Measurements from ENCODE around the gene AP3D1.

Gene AP3D1

GRCh38 chr19:2180881-2181632 is 29.7 kb upstream of the AP3D1 start:
- no peak for DNase-seq

DNA sequence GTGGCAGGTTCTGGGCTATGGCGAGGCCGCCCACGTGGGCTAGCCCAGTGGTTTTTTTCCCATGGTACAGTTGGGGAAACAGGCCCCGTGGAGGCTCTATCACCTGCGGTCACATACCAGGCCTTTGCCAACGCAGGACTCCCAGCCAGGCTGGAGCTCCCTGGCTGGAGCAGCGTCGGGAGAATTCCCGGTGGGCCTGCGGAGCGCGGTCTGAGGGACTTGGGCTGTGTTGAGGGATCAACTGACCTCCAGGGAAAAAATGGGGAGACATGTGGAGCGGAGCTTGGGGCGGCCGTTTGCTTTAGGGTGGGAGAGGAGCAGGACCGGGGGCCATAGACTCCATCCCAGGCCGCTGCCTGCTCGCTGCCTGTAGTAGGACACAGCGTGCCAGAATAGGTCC is 28.7 kb upstream of the AP3D1 start:
- DNase-seq, result no peak

DNA sequence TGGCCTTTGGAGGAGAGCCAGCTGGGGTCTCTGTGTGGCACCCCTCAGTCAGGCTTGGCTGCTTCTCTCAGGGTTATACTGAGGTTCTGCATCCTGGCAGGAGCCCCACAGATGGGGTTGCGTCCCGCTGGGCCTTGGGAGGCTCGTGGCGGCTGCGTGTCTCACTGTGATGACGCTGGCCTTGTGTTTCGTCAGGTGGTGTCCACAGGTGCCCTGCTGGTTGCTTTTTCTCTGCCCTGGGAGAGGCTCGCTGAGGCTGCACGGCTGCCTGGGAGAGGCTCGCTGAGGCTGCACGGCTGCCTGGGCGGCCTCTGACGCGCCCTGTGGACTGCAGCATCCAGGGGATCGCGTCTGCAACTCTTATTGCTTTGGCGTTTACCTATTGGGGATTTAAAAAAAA is 27.7 kb upstream of the AP3D1 start:
- DNase-seq, result no peak

DNA sequence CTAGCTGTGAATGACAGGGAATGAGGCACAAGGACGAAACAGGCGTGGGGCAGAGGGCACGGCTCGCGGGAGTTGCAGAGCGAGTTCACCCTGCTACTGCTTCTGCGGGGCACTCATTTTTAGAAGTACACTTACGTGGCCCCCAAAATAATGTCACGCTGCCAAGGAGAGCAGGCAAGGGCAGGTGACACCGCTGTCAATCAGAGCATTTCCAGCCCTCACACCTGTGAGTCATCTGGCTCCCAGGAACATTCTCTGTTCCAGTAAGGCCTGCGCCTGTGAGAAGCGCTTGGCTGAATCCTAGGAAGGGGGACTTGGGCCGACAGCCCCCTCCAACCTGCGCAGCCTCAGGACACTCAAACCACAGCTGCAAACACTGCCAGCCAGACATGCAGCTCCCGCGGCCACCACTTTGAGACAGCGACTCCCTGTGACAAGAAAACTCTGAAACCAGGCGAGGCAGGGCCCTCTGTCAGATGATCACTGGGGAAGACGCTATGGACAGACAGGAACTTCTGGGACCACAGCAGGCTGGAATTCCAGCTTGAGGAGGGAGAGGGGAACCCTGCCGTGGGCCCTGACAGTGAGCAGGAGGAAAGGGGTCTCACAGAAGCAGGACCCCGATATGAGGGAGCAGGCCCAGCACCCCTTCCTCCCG is 25.1 kb upstream of the AP3D1 start:
- no peak for DNase-seq

- no peak for DNase-seq
Measured at GRCh38 chr19:2175742-2176141, 24.4 kb upstream of the AP3D1 start.

- DNase-seq, result no peak
Measured at GRCh38 chr19:2173767-2174577, 22.6 kb upstream of the AP3D1 start.

- DNase-seq, result no peak
Measured at GRCh38 chr19:2173388-2173766, 22.0 kb upstream of the AP3D1 start.

DNA sequence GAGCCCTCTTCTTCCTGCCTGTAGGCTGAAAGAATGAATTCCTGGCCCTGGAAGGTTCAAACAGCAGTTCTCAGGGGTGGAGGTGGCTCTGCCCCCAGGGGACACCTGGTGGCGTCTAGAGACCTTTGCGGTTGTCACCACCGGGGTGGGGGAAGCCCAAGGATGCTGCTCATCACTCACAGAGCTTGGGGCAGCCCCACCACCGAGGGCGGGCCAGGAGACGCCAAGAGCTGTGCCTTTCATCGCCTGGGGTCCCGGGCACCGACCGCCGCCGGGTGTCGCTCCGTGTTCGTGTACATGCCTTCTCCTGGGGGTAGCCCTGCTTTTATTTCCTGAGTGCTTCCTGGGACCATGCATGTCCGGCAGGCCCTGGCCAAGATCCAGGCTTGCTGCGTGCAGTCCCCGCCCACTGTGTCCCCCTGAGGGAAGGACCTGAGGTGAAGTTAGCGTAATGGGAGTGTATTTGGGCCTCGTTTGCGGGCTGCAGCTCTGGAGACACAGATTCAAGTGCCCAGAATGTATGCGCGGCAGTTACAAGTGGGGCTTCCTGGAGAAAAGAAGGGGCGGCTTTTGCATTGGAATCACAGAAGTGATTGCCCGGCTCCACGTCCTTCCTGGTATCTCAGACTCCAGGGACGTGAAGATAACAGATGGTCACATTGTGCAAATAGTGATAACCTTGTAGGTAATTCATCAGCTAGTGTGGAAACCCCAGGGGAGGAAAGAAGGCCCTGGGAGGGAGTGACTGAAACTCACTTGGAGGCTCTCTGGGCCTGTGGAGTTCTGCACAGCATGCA is 20.2 kb upstream of the AP3D1 start:
- DNase-seq, result peak; percentile 57

DNA sequence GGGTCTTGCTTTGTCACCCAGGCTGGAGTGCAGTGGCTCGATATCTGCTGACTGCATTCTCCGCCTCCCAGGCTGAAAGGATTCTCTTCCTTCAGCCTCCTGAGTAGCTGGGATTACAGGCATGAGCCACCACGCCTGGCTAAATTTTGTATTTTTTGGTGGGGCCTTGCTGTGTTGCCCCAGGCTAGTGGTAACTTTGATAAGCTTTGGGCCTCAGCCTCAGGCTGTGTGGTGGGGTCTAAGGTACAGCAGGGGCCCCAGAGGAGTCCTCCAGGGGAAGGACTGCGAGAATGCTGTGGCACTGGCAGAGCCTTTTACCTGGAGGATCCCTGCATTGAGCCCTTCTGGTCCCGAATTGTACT is 19.6 kb upstream of the AP3D1 start:
- no peak for DNase-seq

- DNase-seq, result no peak
Measured at GRCh38 chr19:2170219-2170618, 18.9 kb upstream of the AP3D1 start.

- peak; percentile 56 for DNase-seq
Measured at GRCh38 chr19:2168619-2169424, 17.5 kb upstream of the AP3D1 start.

GRCh38 chr19:2167896-2168618 is 16.7 kb upstream of the AP3D1 start:
- DNase-seq, result no peak

DNA sequence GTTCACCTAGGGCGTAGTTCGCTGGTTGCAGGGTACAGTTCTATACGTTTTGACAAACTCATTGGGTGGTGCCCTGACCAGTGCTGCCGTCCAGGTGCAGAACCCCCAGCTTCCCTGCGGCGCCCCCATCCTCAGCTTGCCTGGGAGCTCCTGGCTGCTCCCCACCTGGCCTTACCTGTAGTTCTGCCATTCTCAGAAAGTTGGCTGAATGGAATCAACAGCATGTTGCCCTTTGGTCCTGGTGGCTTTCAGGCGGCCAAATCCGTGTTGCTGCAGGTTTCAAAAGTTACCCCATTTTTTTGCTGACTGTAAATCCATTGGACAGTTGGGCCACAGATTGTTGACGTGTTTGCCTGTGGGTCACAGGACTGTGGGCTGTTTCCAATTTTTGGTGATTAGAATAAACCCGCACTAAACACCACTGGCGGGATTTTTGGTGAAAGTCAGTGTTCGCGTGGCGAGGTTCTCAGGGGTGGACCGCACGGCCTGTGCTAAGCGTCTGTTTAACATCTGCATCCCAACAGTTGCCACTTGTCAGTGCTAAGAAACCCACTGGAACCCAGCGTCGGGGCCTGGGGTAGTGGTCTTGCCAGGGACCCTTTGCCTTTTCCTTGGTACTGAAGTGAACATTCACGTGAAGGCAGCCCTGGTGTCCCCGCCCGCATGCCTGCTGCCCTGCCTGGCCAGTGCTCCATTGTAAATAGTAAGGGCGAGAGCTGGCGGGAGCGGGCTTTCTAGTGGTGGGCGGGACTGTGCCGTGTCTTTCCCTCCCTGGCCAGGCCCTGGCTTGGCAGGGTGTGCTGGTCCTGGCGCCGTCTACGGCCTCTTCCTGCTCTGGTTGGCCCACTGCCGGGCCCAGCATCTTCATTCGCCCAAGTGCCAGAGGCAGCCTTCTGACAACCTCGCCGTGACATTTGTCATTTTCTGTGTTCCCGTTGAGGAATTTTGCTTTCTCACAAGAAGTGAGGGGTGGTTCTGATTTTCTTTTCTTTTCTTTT is 15.7 kb upstream of the AP3D1 start:
- no peak for DNase-seq

- peak; percentile 34 for DNase-seq
Measured at GRCh38 chr19:2164020-2164998, 12.9 kb upstream of the AP3D1 start.

DNA sequence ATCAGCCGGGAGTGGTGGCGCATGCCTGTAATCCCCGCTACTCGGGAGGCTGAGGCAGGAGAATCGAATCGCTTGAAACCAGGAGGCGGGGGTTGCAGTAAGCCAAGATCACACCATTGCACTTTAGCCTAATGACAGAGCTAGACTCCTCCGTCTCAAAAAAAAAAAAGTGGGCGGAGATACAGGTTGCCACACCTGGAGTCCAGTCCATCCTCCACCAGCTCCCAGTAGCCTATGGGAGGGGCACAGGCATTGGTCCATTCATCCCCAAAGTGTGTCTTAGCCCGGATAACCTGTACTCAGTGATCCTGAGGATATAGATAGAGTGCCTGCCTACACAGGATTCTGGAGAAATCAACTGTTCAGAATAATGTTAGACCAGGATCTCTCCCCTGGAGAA is 9.0 kb upstream of the AP3D1 start:
- DNase-seq, result no peak

DNA sequence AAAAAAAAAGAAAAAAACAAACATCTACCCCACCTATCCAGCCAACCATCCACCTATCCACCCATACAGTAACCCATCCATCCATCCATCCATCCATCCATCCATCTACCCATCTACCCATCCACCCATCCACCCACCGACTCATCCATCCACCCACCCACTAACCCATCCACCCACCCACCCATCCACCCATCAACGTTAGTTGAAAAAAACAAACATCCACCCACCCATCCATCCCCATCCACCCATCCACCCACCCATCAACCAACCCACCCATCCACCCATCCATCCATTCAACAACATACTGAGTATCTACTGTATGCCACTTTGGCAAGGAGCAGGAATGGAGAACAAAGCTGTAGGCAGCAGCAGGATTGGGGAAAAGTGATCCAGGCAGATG is 6.1 kb upstream of the AP3D1 start:
- DNase-seq, result no peak

GRCh38 chr19:2154587-2155075 is 3.3 kb upstream of the AP3D1 start:
- DNase-seq, result no peak

GRCh38 chr19:2150794-2151338 is 500 bp downstream of the AP3D1 start:
- peak; percentile 29 for DNase-seq
